ENCODE measurements around the gene TEKTIP1. TPM values are rescaled to one million over a fixed set of nuclear protein-coding genes. Genes with fewer than 3 reads are reported as not detected.

Gene TEKTIP1
- total RNA-seq, 6 donors from 2014 or later, result 1.6 to 7.3 (median 6.2) TPM; not detected in 3

DNA sequence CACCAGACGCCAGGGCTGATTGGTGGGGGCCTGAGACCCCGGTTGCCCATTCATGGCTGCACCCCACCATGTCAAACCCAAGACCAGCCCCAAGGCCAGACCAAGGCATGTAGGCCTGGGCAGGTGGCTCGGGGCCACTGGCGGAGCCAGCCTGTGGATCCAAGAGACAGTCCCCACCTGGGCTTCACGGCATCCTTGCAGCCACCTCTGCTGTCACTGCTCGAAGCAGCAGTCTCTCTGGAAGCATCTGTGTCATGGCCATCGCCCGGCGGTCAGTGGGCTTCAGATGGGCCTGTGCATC, 3.8 kb upstream of the TEKTIP1 start:
- no peaks in the 10 kb centered on the region for H3K4me1 ChIP-seq
- DNase-seq (peak in 1 of 2 donors; percentile 75), ATAC-seq (ENCODE audit: low FRiP score in 2 of 2) (no peak)
- no peaks in the 10 kb centered on the region for H3K9me3 ChIP-seq
- peaks cover 11 to 87% (median 60%) of the 10 kb centered on the region in 4 donors for H3K36me3 ChIP-seq
- H3K4me3 ChIP-seq, result no peak overlapping the region
- 98% methylated on average over 8 of the region's 9 CpGs; no CpG with 5 or more reads in 1 of the 2 donors for WGBS, 2 donors
- TF ChIP-seq, protein P1, sequence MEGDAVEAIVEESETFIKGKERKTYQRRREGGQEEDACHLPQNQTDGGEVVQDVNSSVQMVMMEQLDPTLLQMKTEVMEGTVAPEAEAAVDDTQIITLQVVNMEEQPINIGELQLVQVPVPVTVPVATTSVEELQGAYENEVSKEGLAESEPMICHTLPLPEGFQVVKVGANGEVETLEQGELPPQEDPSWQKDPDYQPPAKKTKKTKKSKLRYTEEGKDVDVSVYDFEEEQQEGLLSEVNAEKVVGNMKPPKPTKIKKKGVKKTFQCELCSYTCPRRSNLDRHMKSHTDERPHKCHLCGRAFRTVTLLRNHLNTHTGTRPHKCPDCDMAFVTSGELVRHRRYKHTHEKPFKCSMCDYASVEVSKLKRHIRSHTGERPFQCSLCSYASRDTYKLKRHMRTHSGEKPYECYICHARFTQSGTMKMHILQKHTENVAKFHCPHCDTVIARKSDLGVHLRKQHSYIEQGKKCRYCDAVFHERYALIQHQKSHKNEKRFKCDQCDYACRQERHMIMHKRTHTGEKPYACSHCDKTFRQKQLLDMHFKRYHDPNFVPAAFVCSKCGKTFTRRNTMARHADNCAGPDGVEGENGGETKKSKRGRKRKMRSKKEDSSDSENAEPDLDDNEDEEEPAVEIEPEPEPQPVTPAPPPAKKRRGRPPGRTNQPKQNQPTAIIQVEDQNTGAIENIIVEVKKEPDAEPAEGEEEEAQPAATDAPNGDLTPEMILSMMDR (IDR thresholded peaks at IDR 0.05), result no peak
- no peak for TF ChIP-seq POLR2A (IDR thresholded peaks at IDR 0.05)
- TF ChIP-seq EP300 (IDR thresholded peaks at IDR 0.05), result no peak
- no peak for TF ChIP-seq POLR2AphosphoS5 (IDR thresholded peaks at IDR 0.05)
- no peaks in the 10 kb centered on the region for H3K27me3 ChIP-seq
- no peak overlapping the region for H3K27ac ChIP-seq

DNA sequence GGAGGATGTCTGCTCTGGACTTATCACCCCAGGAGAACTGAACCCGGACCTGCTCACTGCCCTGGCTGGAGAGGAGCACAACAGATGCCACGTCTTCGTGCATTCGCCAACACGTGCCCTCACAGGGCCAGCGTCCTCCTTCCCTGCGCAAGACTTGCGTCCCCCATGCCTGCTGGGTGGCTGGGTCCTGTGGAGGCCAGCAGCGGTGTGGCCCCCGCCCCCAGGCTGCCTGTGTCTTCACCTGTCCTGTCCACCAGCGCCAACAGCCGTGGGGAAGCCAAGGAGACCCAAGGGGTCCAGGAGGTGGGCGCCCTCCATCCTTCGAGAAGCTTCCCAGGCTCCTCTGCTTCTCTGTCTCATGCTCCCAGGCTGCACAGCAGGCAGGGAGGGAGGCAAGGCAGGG, 3.4 kb upstream of the TEKTIP1 start:
- ATAC-seq (ENCODE audit: low FRiP score in 2 of 2), result no peak
- Histone ChIP-seq H3K27me3 (no peaks in the 10 kb centered on the region), H3K27ac (no peak overlapping the region), H3K4me1 (no peaks in the 10 kb centered on the region), H3K4me3 (no peak overlapping the region), H3K9me3 (no peaks in the 10 kb centered on the region), H3K36me3 (peaks cover 11 to 86% (median 58%) of the 10 kb centered on the region in 4 donors)
- DNase-seq, result peak in 1 of 2 donors; percentile 72
- 93 to 100% methylated on average over 8 to 13 of the region's 14 CpGs for WGBS, 2 donors
- no peak for TF ChIP-seq POLR2A (IDR thresholded peaks at IDR 0.05)
- TF ChIP-seq, protein P1 (IDR thresholded peaks at IDR 0.05), result no peak
- no peak for TF ChIP-seq EP300 (IDR thresholded peaks at IDR 0.05)
- no peak for TF ChIP-seq POLR2AphosphoS5 (IDR thresholded peaks at IDR 0.05)

DNA sequence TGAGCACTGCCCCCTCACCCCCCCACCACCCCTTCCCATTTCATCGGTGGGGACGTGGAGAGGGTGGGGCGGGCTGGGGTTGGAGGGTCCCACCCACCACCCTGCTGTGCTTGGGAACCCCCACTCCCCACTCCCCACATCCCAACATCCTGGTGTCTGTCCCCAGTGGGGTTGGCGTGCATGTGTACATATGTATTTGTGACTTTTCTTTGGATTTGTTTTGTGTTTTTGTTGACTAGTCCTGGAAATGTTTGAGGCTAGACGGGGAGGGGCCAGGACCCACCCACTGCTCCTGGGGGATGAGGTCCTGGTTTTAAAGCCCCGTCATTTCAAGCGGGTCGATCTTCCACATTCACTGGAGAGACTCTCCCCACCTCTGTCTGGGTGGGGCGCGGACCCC, 3.0 kb upstream of the TEKTIP1 start:
- Histone ChIP-seq H3K9me3 (no peaks in the 10 kb centered on the region), H3K36me3 (peaks cover 11 to 82% (median 54%) of the 10 kb centered on the region in 4 donors), H3K27me3 (no peaks in the 10 kb centered on the region), H3K4me3 (no peak overlapping the region), H3K4me1 (no peaks in the 10 kb centered on the region), H3K27ac (no peak overlapping the region)
- WGBS, 2 donors, result 89 to 95% methylated on average over 9 to 10 of the region's 10 CpGs
- no peak for DNase-seq
- no peak for ATAC-seq (ENCODE audit: low FRiP score in 2 of 2)
- TF ChIP-seq POLR2A (IDR thresholded peaks at IDR 0.05) (no peak), EP300 (IDR thresholded peaks at IDR 0.05) (no peak), POLR2AphosphoS5 (IDR thresholded peaks at IDR 0.05) (no peak)
- TF ChIP-seq, protein P1 (IDR thresholded peaks at IDR 0.05), result no peak

DNA sequence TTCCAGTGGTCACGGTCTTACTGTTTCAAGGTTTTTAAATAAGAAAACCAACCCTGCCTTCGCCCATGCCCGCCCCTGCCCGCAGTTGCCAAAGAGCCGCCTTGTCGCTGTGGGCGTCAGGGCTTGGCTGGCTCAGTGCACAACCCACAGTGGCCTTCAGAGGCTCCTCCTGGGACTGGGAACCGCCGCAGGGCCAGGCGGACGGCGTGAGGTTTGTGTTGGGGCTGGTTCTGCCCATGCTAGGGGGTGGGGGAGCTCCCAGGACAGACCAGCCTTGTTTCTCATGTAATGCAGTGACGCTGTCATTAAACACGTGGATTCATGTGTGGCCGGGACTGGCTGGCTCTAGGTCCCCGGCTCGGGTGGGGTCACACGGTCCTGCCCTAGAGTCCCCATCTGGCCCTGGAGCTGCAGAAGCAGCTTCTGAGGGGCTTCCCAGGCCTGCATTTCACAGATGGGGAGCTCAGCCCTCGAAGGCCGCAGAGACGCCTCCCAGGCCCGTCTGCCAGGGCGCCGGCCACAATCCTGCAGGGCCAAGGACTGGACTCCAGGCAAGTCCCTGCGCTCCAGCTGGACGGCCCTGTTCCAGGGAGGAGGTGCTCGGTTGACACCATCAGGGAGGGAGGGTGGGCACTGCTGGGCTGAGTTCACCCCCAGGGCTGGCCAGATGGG, 2.4 kb upstream of the TEKTIP1 start:
- WGBS, 2 donors, result 91 to 95% methylated on average over 4 to 15 of the region's 27 CpGs
- Histone ChIP-seq H3K27ac (no peak overlapping the region), H3K4me1 (no peaks in the 10 kb centered on the region), H3K27me3 (no peaks in the 10 kb centered on the region), H3K9me3 (no peaks in the 10 kb centered on the region), H3K36me3 (peaks cover 8 to 76% (median 48%) of the 10 kb centered on the region in 4 donors), H3K4me3 (no peak overlapping the region)
- peak in 1 of 2 donors; percentile 81 for DNase-seq
- no peak for TF ChIP-seq EP300 (IDR thresholded peaks at IDR 0.05)
- TF ChIP-seq POLR2AphosphoS5 (IDR thresholded peaks at IDR 0.05), result no peak
- ATAC-seq (ENCODE audit: low FRiP score in 2 of 2), result peak in 1 of 2 donors; percentile 40

DNA sequence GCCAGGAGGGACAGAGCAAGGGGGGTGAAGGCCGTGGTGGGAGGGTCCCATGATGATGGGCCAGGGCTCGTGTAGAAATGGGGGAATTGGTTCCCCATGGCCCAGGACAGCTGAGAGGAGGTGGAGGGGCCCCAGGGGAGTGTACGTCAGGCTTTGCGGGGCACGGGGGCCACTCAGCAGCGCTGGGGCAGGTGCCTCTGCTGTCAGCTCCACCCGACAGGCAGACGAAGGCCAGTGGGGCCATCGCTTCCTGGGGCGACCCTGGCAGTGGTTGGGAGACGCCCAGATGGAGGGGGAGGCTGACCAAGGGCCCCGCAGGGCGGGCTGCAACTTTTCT, 1.9 kb upstream of the TEKTIP1 start:
- DNase-seq (peak in 1 of 2 donors; percentile 65), ATAC-seq (ENCODE audit: low FRiP score in 2 of 2) (peak in 1 of 2 donors; percentile 1)
- 66 to 70% methylated on average over 12 to 13 of the region's 13 CpGs for WGBS, 2 donors
- Histone ChIP-seq H3K27ac (no peak overlapping the region), H3K9me3 (no peaks in the 10 kb centered on the region), H3K27me3 (no peaks in the 10 kb centered on the region), H3K36me3 (peaks cover 3 to 71% (median 43%) of the 10 kb centered on the region in 4 donors), H3K4me3 (no peak overlapping the region), H3K4me1 (no peaks in the 10 kb centered on the region)
- TF ChIP-seq EP300 (IDR thresholded peaks at IDR 0.05) (no peak), POLR2A (IDR thresholded peaks at IDR 0.05) (no peak), POLR2AphosphoS5 (IDR thresholded peaks at IDR 0.05) (no peak)
- TF ChIP-seq, protein P1 (IDR thresholded peaks at IDR 0.05), result no peak

Data from upper lobe of left lung (tissue), 6 donors.